GM10248 (cell line): ENCODE data around the gene FILIP1.

Experiments used
- CTCF ChIA-PET: fragments of 300-600 bp; sonication (Branson Sonifier 250); formaldehyde crosslinking; extraction: SDS; loops from one replicate; lab custom pipeline; 2021; ENCODE audit warnings: antibody characterized with exemption; lab: Yijun Ruan, JAX
- POLR2A ChIA-PET: fragments of 350-650 bp; sonication (Branson Sonifier 250); formaldehyde crosslinking; extraction: SDS; loops from one replicate; lab custom pipeline; 2020; ENCODE audit warnings: antibody characterized with exemption; lab: Yijun Ruan, JAX
- DNase-seq: peaks from one replicate; pipeline ENCODE4 v3.0.0; 2012; ENCODE audit errors: extremely low spot score
- CTCF ChIP-seq: IDR thresholded peaks from 2 replicates; pipeline ENCODE4 v1.5.1; 2012; ENCODE audit warnings: mild to moderate bottlenecking, low read depth; ENCODE audit errors: extremely low read depth, missing control alignments, control extremely low read depth

FILIP1 gene

DNA sequence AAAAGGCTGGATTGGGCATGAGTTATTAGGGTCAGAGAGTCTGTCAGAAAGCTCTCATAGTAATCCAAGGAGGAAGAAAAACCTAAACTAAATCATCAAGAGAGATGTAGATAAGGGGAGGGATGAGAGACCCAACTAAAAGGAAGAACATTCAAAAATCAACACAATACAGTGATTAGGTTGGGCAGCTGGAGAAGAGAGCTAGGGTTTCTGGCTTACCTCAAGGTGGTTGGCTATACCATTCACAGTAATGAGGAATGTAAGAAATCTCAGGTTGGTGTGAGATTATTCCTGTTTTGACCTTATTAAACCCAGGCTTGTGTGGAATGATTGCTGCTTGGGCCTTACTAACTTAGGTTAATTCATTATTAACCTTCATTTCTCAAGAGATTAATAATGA, 243.8 kb downstream of the FILIP1 start:
- no peak for DNase-seq
- POLR2A ChIA-PET, result no interaction called here
- CTCF ChIA-PET, result interaction anchor here (1.1 to 2.4 kb wide), 6 partner anchors 12 to 41 kb away, joined by 3 to 11 read pairs (median 3); no protein-coding TSS in a partner anchor
- TF ChIP-seq CTCF, result no peak

GRCh38 chr6:75246386-75246785, 247.2 kb downstream of the FILIP1 start:
- CTCF ChIA-PET, result no interaction called here
- no peak for DNase-seq
- TF ChIP-seq CTCF, result no peak
- POLR2A ChIA-PET, result no interaction called here

- no peak for TF ChIP-seq CTCF
- ChIA-PET CTCF (interaction anchor here (1.0 to 2.3 kb wide), 4 partner anchors 14 to 34 kb away, joined by 3 to 12 read pairs (median 6); no protein-coding TSS in a partner anchor), POLR2A (no interaction called here)
- no peak for DNase-seq
Measured at GRCh38 chr6:75244063-75244584, 249.5 kb downstream of the FILIP1 start.

DNA sequence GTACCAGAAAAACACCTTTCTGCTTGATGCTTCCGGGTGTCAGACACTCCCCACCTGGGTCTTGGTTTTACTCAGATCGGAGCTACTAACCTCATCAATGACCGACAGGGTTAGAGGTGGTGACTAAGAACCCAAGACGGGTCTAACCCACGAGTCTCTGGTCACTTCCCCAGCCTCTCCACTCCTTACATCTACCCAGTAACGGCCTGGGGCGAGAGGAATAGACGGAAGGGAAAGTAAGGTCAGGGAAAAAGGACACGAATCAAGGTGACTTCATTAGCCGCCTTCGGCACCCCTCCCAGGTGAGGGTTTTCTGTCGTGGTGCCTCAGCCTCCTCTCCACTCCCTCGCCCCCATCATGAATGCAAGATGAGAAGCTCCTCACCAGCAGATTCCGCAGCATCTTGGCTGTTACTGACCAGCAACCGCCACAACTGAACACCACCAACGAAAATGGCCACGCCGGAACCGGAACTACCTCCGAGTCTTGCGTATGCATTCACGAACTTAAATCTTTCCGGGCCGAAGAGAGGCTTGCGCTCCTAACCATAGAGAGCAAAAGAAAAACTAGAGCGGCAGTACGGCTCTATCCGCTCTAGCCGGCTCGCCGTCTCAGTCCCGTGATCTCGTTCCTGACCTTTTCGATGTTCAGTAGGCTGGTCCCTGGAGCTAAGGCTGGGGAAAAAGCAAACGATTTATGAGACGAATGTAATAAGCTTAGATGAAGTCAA, 250.1 kb downstream of the FILIP1 start, which contains the start of gene COX7A2:
Gene COX7A2 (minus strand): TSS at position 469 of the 730 bp plus-strand sequence. CDS start 67 bp downstream, at position 402.
- peak; percentile 84 for DNase-seq
- TF ChIP-seq CTCF, result no peak
- CTCF ChIA-PET, result interaction anchor here (1.0 to 2.3 kb wide), 4 partner anchors 15 to 34 kb away, joined by 3 to 12 read pairs (median 6); no protein-coding TSS in a partner anchor
- POLR2A ChIA-PET, result no interaction called here
